HG02840 (cell line): ENCODE measurements around the gene UNC13B.

Experiments
- ATAC-seq: cut with Tn5 transposase; IDR thresholded peaks from one replicate; pipeline ENCODE4 v1.9.1; 2021; ENCODE audit warnings: mild to moderate bottlenecking, moderate library complexity, moderate number of reproducible peaks; ENCODE audit not compliant: unreplicated experiment, low FRiP score

The UNC13B gene

GRCh38 chr9:35271637-35272036 lies 109.8 kb downstream of the UNC13B start:
- ATAC-seq = no peak

- no peak for ATAC-seq
These were observed 111.2 kb downstream of the UNC13B start for GRCh38 chr9:35272989-35273388.

- ATAC-seq = no peak
These were observed 111.8 kb downstream of the UNC13B start for GRCh38 chr9:35273591-35273990.

DNA sequence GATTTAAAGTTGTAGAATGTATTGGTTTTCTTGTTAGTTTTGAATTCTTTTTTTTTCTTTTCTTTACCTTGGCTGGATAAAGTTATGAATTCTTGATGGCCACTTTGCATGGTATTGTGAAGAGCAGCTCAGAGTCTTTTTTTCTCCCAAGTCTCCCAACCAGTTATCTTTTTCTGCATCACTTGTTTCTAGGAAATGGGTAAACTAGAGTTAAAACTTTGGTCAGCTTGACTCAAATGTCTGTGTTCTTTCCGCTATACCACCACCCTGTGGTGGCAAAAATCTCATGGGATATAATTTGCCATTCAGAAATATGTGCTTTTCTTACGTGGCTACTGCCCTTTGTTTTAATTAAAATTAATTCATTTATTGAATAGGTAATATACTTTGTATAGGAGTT lies 113.2 kb downstream of the UNC13B start:
- no peak for ATAC-seq

GRCh38 chr9:35277171-35277520 lies 115.3 kb downstream of the UNC13B start:
- no peak for ATAC-seq

GRCh38 chr9:35277628-35278359 lies 116.0 kb downstream of the UNC13B start:
- no peak for ATAC-seq

DNA sequence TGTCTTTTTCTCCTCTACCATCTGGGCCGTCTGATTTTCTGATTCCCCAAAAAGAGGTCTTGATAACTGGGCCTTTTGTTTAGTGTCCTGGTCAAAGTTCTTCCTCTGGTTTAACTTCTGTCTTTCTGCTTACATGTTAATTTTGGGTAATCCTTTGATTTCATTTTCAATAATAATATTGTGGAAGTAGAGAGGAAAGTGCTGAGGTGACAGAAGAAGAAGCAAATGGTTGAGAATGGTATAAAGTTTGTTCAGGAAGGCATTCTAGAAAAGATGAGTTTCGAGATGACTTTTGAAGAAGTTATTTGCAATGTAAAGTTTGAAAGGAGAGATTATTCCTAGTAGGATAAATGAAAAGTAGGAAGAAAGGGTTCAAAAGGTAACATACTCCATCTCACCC lies 118.1 kb downstream of the UNC13B start:
- ATAC-seq = no peak

GRCh38 chr9:35280399-35280798 lies 118.6 kb downstream of the UNC13B start:
- no peak for ATAC-seq

DNA sequence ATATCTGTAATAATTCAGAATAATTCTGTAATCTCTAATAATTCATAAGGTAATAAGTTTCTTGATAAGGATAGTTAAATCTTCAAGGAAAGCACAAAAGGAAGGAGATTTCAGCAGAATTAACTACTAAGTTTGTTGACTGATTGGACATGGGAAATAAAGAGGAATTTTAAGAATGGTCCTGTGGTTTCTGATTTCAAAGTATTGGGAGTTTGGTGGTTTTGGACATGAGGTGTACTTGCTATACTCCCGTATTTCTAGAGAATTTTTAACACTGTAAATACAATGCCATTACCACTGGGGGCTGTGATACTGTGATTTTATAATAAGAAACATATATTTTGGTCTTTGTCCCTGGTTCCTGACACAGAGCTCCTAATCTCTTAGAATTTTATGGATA lies 123.9 kb downstream of the UNC13B start:
- no peak for ATAC-seq

GRCh38 chr9:35286381-35286780 lies 124.6 kb downstream of the UNC13B start:
- ATAC-seq = no peak

DNA sequence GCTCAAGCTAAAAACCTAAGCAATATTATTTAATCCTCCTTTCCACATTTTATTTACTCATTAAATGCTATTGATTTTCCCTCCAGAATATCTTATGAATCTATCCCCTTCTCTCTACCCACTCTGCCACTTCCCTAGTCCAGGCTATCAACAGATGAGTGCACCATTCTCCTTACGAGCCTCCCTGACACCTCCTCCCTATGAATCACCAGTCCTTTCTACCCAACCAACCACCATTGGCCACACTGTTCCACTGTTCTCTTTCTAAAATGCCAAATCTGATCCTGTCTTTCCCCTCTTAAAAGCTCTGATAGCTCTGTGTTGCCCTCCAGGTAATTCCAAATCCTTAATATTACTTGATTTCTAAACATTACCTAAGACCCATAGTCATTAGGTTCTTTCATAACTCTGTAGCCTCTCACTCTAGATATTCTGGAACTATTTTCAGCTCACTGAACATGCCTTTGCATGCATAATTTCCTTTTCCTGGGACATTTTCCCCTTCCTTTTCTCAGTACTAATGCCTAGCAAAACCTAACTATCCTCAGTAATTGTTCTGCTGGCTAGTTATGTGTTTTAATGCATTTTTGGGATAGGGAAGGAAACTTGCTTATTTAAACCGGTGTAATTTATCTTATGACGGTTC lies 126.3 kb downstream of the UNC13B start:
- no peak for ATAC-seq

DNA sequence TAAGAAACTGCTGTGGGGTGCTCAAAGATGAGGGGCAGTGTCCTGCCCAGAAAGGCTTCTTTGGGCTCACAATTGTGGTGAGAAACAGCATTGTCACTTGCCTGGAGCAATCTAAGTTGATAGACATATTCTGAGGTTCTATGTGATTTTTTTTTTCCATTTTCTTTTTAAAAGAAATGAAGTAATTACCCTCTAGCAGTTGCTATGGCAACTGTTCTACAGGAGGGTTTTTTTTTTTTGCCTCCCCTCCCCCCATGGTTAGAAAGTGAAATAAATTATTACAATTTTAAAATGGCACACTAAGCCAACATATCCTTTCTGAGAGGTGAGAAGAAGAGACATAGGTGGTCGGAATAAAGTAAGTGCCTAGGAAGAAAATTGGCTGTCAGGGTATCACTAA lies 127.0 kb downstream of the UNC13B start:
- no peak for ATAC-seq

- no peak for ATAC-seq
These were observed 131.7 kb downstream of the UNC13B start for GRCh38 chr9:35293376-35293964.

- no peak for ATAC-seq
These were observed 132.3 kb downstream of the UNC13B start for GRCh38 chr9:35294066-35294465.

DNA sequence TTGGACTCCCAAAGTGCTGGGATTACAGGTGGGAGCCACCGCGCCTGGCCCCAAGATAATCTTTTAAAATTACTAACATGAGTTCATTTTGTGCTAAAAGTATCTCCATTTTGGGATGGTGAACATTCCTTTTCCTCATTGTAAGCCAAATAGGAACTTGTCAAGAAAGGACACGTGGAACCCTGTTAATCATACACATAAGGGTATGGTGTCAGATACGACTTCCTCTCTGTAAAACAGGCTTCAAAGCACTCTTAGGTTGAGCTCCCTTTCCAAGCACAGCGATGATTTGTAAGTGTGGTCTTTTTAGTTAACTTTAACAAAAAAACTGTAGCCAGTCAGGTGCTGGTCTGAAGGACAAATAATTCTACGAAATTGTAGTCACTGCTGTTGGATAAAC lies 132.7 kb downstream of the UNC13B start:
- no peak for ATAC-seq

DNA sequence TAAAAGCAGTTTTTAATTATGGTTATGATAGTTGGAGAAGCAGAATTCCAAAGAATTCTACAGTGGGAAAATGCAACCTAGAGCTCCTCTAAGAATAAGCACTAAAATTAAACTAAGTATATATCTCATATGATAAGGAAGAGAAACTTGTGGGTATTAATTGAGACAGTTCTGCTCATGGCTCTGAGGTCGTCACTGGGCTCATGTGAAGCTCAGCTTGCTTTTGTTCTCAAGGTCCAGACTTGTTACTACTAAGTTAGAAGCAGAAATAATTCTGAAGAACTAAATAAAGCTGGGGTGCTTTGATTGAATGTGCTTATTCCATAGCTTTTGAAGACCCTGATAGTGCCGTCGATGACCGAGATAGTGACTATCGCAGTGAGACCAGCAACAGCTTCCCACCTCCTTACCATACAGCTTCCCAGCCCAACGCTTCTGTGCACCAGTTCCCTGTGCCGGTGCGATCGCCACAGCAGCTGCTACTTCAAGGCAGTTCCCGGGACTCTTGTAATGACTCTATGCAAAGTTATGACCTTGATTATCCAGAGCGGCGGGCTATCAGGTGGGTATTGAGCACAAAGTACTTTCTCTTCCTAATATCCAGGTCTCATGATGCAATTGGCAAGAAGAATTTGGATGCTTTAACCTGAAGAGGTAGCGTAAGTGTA lies 133.7 kb downstream of the UNC13B start:
- ATAC-seq = no peak

- ATAC-seq = no peak
These were observed 141.8 kb downstream of the UNC13B start for GRCh38 chr9:35303567-35303966.

- ATAC-seq = no peak
These were observed 144.5 kb downstream of the UNC13B start for GRCh38 chr9:35306283-35306682.

DNA sequence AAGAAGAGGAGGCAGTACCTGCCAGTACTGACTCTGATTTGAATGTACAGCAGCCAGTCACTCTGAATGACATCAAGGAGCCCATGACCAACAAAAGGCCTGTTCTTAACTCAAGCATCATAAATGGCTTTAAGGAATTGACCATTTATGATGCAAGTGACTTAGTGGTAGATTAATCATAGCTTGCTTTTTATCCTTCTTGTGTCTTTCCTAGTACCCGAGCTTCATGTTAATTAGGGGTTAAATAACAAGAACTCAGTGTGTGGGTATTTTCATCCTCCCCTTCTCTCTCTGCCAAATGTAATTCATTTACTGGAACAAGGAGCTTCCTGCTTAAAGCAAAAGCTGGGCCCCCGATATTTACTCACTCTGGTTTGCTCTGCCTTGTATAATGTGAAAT lies 146.5 kb downstream of the UNC13B start:
- no peak for ATAC-seq

DNA sequence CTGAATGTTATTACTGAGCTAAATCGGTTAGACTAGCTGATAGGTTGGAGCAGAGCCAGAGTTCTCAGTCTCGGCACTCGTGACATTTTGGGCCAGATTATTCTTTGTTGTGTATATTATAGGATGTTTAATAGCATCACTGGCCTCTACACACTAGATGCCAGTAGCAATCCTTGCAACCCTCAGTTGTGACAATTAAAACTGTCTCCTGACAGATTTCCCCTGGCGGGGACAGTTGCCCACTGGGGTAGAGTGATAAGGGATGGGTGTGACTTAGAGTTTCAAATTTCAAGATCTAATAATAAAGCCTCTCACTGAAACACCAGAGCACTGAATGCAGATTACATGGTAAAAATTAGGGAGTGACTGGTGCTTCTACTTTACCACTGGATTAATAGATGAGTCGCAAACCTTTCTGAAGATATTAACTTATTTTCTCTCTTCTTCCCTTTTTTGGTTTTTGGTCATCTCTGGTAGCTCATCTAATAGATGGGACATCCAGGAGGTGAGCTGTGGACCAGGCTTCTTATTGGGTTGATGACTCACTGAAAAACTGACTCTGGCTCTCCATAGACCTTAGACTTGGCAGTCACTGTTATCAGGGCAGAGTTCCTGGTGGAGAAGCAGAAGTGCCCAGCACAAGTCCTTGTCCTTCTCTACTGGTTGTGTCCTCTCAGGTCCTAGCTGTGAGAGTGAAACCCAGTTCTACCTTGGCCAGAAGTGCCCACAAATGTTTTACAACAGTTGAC lies 150.3 kb downstream of the UNC13B start:
- no peak for ATAC-seq

- no peak for ATAC-seq
These were observed 151.7 kb downstream of the UNC13B start for GRCh38 chr9:35313460-35313859.
